Neural cell (in vitro differentiated cells): ENCODE results near the gene KLF18. TPM values are rescaled to one million over a fixed set of nuclear protein-coding genes. Genes with fewer than 3 reads are reported as not detected.

ENCODE experiments used
- H2AFZ ChIP-seq: fragments of 200-600, 300-800 bp; sonication (generic), shearing (Covaris generic); 2 replicates; pipeline ENCODE4 v1.6.0; 2014; ENCODE audit warnings: low read depth, mild to moderate bottlenecking, antibody characterized with exemption, low read length, moderate library complexity
- H3F3A ChIP-seq: fragments of 200-600 bp; shearing (Covaris generic); 2 replicates; pipeline ENCODE4 v1.6.1; 2016; ENCODE audit warnings: mild to moderate bottlenecking, moderate library complexity, mixed read lengths, antibody characterized with exemption, low read length; ENCODE audit not compliant: insufficient read depth, poor library complexity, severe bottlenecking
- H3K27ac ChIP-seq: fragments of 200-600, 300-800 bp; sonication (generic), shearing (Covaris generic); 2 replicates; pipeline ENCODE4 v1.5.1; 2014; ENCODE audit warnings: mild to moderate bottlenecking, low read length, moderate library complexity
- H3K27me3 ChIP-seq: fragments of 300-800, 200-600 bp; sonication (generic), shearing (Covaris generic); 2 replicates; pipeline ENCODE4 v1.6.0; 2014; ENCODE audit warnings: mild to moderate bottlenecking, low read depth, low read length, moderate library complexity; ENCODE audit not compliant: insufficient read depth
- H3K36me3 ChIP-seq: fragments of 300-800, 200-600 bp; sonication (generic), shearing (Covaris generic); 2 replicates; pipeline ENCODE4 v1.5.1; 2014; ENCODE audit warnings: mild to moderate bottlenecking, antibody characterized with exemption, low read length, moderate library complexity; ENCODE audit not compliant: insufficient read depth
- H3K4me2 ChIP-seq: fragments of 300-800, 200-600 bp; sonication (generic), shearing (Covaris generic); 2 replicates; pipeline ENCODE4 v1.6.0; 2014; ENCODE audit warnings: mild to moderate bottlenecking, low read length
- H3K4me3 ChIP-seq: fragments of 300-800, 200-600 bp; sonication (generic), shearing (Covaris generic); 2 replicates; pipeline ENCODE4 v1.5.1; 2014; ENCODE audit warnings: mild to moderate bottlenecking, low read length, moderate library complexity
- H3K79me2 ChIP-seq: fragments of 200-600 bp; shearing (Covaris generic); replicated peaks from 2 replicates; pipeline ENCODE4 v1.6.0; 2014; ENCODE audit warnings: mild to moderate bottlenecking, low read length, moderate library complexity; ENCODE audit not compliant: insufficient read depth
- H3K9ac ChIP-seq: fragments of 300-800, 200-600 bp; sonication (generic), shearing (Covaris generic); 2 replicates; pipeline ENCODE4 v1.6.1; 2016; ENCODE audit warnings: mild to moderate bottlenecking, low read length, mixed read lengths
- H3K9me2 ChIP-seq: fragments of 200-600 bp; shearing (Covaris generic); 2 replicates; pipeline ENCODE4 v1.6.1; 2016; ENCODE audit warnings: mild to moderate bottlenecking, low read length, mixed read lengths; ENCODE audit not compliant: insufficient read depth
- H3K9me3 ChIP-seq: fragments of 200-600, 300-800 bp; sonication (generic), shearing (Covaris generic); 2 replicates; pipeline ENCODE4 v1.6.1; 2016; ENCODE audit warnings: mild to moderate bottlenecking, mixed run types, low read length, moderate library complexity, mixed read lengths
- H4K20me1 ChIP-seq: fragments of 200-600 bp; shearing (Covaris generic); 2 replicates; pipeline ENCODE4 v1.6.1; 2016; ENCODE audit warnings: mild to moderate bottlenecking, mixed run types; ENCODE audit not compliant: insufficient read depth
- EP300 ChIP-seq: fragments of 450-650 bp; conservative IDR thresholded peaks from 2 replicates; pipeline ENCODE4 v1.6.1; 2014; ENCODE audit warnings: antibody characterized with exemption, mild to moderate bottlenecking, moderate library complexity; ENCODE audit not compliant: poor library complexity, severe bottlenecking
- EZH2 ChIP-seq: fragments of 200-600, 300-800 bp; shearing (Covaris generic), sonication (generic); IDR thresholded peaks from 2 replicates; pipeline ENCODE4 v1.6.1; 2014; ENCODE audit warnings: antibody characterized with exemption, low read length, borderline replicate concordance, mild to moderate bottlenecking; ENCODE audit not compliant: insufficient read depth, poor library complexity, severe bottlenecking
- MXI1 ChIP-seq: fragments of 450-650 bp; conservative IDR thresholded peaks from 2 replicates; pipeline ENCODE4 v1.6.1; 2014; ENCODE audit warnings: antibody characterized with exemption, mild to moderate bottlenecking; ENCODE audit not compliant: poor library complexity, severe bottlenecking
- POLR2AphosphoS5 ChIP-seq: IDR thresholded peaks from 2 replicates; pipeline ENCODE4 v1.6.1; 2012
- RAD21 ChIP-seq: fragments of 450-650 bp; conservative IDR thresholded peaks from 2 replicates; pipeline ENCODE4 v1.6.1; 2014; ENCODE audit warnings: antibody characterized with exemption, mild to moderate bottlenecking, moderate library complexity
- SMC3 ChIP-seq: fragments of 450-650 bp; conservative IDR thresholded peaks from 2 replicates; pipeline ENCODE4 v1.6.1; 2014; ENCODE audit warnings: antibody characterized with exemption, mild to moderate bottlenecking, moderate library complexity; ENCODE audit not compliant: poor library complexity
- TAF1 ChIP-seq: IDR thresholded peaks from 2 replicates; pipeline ENCODE4 v1.6.1; 2012; ENCODE audit warnings: low read depth
- polyA plus RNA-seq: library from polyadenylated mRNA; depleted of rRNA; stranded (reverse); fragments of >200 nt; gene quantifications from 2 replicates; pipeline ENCODE4 v1.2.3, GENCODE V29; 2014
- TF ChIP-seq, protein P1 (sequence below): fragments of 450-650 bp; IDR thresholded peaks from 2 replicates; pipeline ENCODE4 v1.5.1; 2014; ENCODE audit warnings: antibody characterized with exemption, mild to moderate bottlenecking, moderate library complexity; ENCODE audit not compliant: poor library complexity, severe bottlenecking
- TF ChIP-seq, protein P2 (sequence below): IDR thresholded peaks from 2 replicates; pipeline ENCODE4 v1.6.1; 2012; ENCODE audit warnings: borderline replicate concordance

KLF18 gene
- polyA plus RNA-seq, 1 donor from 2014 or later, result not detected

DNA sequence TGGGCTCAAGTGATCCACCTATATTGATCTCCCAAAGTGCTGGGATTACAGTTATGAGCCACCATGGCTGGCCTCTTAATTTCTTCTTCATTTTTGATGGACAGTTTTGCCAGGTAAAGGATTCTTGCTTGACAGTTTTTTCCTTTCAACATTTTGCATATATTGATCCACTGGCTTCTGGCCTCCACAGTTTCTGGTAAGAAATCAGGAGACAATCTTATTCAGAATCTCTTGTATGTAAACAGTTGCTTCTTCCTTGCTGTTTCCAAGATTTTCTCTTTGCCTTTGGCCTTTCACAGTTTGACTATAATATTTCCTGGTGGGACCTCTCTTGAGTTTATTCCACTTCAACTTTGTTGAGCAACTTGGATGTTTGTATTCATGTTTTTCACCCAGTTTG lies 20.1 kb upstream of the KLF18 start:
- Histone ChIP-seq H2AFZ (no peak overlapping the region), H3K27ac (no peak overlapping the region), H3F3A (no peaks in the 10 kb centered on the region), H3K9me3 (no peaks in the 10 kb centered on the region), H3K4me3 (no peak overlapping the region), H3K36me3 (no peaks in the 10 kb centered on the region), H3K4me2 (no peak overlapping the region), H3K9me2 (no peaks in the 10 kb centered on the region), H3K9ac (no peak overlapping the region), H3K27me3 (no peaks in the 10 kb centered on the region), H4K20me1 (no peaks in the 10 kb centered on the region), H3K79me2 (no peaks in the 10 kb centered on the region)
- TF ChIP-seq, protein P1, sequence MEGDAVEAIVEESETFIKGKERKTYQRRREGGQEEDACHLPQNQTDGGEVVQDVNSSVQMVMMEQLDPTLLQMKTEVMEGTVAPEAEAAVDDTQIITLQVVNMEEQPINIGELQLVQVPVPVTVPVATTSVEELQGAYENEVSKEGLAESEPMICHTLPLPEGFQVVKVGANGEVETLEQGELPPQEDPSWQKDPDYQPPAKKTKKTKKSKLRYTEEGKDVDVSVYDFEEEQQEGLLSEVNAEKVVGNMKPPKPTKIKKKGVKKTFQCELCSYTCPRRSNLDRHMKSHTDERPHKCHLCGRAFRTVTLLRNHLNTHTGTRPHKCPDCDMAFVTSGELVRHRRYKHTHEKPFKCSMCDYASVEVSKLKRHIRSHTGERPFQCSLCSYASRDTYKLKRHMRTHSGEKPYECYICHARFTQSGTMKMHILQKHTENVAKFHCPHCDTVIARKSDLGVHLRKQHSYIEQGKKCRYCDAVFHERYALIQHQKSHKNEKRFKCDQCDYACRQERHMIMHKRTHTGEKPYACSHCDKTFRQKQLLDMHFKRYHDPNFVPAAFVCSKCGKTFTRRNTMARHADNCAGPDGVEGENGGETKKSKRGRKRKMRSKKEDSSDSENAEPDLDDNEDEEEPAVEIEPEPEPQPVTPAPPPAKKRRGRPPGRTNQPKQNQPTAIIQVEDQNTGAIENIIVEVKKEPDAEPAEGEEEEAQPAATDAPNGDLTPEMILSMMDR, result no peak
- TF ChIP-seq EP300 (no peak), MXI1 (no peak), TAF1 (no peak), SMC3 (no peak), EZH2 (no peak), POLR2AphosphoS5 (no peak), RAD21 (no peak)
- TF ChIP-seq, protein P2, sequence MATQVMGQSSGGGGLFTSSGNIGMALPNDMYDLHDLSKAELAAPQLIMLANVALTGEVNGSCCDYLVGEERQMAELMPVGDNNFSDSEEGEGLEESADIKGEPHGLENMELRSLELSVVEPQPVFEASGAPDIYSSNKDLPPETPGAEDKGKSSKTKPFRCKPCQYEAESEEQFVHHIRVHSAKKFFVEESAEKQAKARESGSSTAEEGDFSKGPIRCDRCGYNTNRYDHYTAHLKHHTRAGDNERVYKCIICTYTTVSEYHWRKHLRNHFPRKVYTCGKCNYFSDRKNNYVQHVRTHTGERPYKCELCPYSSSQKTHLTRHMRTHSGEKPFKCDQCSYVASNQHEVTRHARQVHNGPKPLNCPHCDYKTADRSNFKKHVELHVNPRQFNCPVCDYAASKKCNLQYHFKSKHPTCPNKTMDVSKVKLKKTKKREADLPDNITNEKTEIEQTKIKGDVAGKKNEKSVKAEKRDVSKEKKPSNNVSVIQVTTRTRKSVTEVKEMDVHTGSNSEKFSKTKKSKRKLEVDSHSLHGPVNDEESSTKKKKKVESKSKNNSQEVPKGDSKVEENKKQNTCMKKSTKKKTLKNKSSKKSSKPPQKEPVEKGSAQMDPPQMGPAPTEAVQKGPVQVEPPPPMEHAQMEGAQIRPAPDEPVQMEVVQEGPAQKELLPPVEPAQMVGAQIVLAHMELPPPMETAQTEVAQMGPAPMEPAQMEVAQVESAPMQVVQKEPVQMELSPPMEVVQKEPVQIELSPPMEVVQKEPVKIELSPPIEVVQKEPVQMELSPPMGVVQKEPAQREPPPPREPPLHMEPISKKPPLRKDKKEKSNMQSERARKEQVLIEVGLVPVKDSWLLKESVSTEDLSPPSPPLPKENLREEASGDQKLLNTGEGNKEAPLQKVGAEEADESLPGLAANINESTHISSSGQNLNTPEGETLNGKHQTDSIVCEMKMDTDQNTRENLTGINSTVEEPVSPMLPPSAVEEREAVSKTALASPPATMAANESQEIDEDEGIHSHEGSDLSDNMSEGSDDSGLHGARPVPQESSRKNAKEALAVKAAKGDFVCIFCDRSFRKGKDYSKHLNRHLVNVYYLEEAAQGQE, result no peak

DNA sequence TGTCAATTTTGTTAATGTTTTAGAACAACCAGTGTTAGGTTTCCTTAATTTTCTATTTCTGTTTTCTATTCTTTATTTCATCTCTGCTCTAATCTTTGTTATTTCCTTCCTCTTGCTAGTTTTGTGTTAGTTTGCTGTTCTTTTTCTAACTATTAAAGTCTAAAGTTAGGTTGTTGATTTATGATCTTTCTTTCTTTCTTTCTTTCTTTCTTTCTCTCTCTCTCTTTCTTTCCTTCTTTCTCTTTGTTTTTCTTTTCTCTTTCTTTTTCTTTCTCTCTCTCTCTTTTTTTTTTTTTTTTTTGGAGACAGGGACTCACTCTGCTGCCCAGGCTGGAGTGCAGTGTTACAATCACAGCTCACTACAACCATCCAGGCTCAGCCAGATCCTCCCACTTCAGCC lies 17.4 kb upstream of the KLF18 start:
- H2AFZ ChIP-seq, result no peak overlapping the region
- no peak overlapping the region for H3K4me3 ChIP-seq
- H3K4me2 ChIP-seq, result no peak overlapping the region
- no peaks in the 10 kb centered on the region for H3K9me3 ChIP-seq
- H3K36me3 ChIP-seq, result no peaks in the 10 kb centered on the region
- H3K9me2 ChIP-seq, result no peaks in the 10 kb centered on the region
- TF ChIP-seq TAF1, result no peak
- TF ChIP-seq, protein P1, result no peak
- no peak for TF ChIP-seq POLR2AphosphoS5
- TF ChIP-seq, protein P2, result no peak
- no peak for TF ChIP-seq MXI1
- TF ChIP-seq RAD21, result no peak
- TF ChIP-seq EP300, result no peak
- no peak for TF ChIP-seq SMC3
- TF ChIP-seq EZH2, result no peak
- no peaks in the 10 kb centered on the region for H4K20me1 ChIP-seq
- no peak overlapping the region for H3K9ac ChIP-seq
- no peak overlapping the region for H3K27ac ChIP-seq
- no peaks in the 10 kb centered on the region for H3F3A ChIP-seq
- no peaks in the 10 kb centered on the region for H3K79me2 ChIP-seq
- no peaks in the 10 kb centered on the region for H3K27me3 ChIP-seq
